Fibroblast of lung (primary cell): ENCODE measurements around the gene HMG20B.

Experiments
- EZH2 ChIP-seq: IDR thresholded peaks from 2 replicates; pipeline ENCODE4 v1.5.1; 2012; ENCODE audit warnings: low read length, control low read depth, mild to moderate bottlenecking; ENCODE audit errors: missing control alignments
- TF ChIP-seq, protein P1 (sequence below), 2 donors: IDR thresholded peaks in 1 of 2; conservative IDR thresholded peaks in 1 of 2; 1 replicate in 1 of 2; 2 replicates in 1 of 2; pipeline ENCODE4 v1.5.1; 2011 to 2012; ENCODE audit warnings: low read length in 2 of 2, control low read depth in 1 of 2, inconsistent platforms in 1 of 2, low read depth in 1 of 2, mild to moderate bottlenecking in 1 of 2

- TF ChIP-seq, protein P1, sequence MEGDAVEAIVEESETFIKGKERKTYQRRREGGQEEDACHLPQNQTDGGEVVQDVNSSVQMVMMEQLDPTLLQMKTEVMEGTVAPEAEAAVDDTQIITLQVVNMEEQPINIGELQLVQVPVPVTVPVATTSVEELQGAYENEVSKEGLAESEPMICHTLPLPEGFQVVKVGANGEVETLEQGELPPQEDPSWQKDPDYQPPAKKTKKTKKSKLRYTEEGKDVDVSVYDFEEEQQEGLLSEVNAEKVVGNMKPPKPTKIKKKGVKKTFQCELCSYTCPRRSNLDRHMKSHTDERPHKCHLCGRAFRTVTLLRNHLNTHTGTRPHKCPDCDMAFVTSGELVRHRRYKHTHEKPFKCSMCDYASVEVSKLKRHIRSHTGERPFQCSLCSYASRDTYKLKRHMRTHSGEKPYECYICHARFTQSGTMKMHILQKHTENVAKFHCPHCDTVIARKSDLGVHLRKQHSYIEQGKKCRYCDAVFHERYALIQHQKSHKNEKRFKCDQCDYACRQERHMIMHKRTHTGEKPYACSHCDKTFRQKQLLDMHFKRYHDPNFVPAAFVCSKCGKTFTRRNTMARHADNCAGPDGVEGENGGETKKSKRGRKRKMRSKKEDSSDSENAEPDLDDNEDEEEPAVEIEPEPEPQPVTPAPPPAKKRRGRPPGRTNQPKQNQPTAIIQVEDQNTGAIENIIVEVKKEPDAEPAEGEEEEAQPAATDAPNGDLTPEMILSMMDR (conservative IDR thresholded peaks at IDR 0.05 in 1 of 2, IDR thresholded peaks at IDR 0.05 in 1 of 2; ENCODE audit: low read depth in 1 of 2, low read length in 2 of 2), result no peak
- TF ChIP-seq EZH2, result no peak
These were observed 42.4 kb upstream of the HMG20B start for GRCh38 chr19:3530389-3530788.
